HEK293 (cell line): ENCODE measurements around the gene CAT.
"Not testable (repeated sequence)": the region's sequence is repeated elsewhere in the genome, so short reads cannot be mapped to it uniquely, and the experiment has no call there.

Experiments used
- CTCF ChIA-PET: fragments of 350-600 bp; formaldehyde crosslinking; extraction: SDS; loops from one replicate; lab custom pipeline; 2021; ENCODE audit warnings: antibody characterized with exemption; lab: Yijun Ruan, JAX
- POLR2A ChIA-PET: fragments of 300-600 bp; formaldehyde crosslinking; extraction: SDS; loops from one replicate; lab custom pipeline; 2020; ENCODE audit warnings: antibody characterized with exemption, inconsistent platforms; lab: Yijun Ruan, JAX
- H3K27ac ChIP-seq: fragments of 200-500 bp; sonication (Bioruptor generic); 2 replicates; pipeline ENCODE4 v1.5.1; 2014; ENCODE audit warnings: low read depth, low read length, control low read depth, inconsistent platforms; ENCODE audit errors: extremely low read depth
- H3K36me3 ChIP-seq, 2 experiments: fragments of 200-500 bp in 1 of 2; sonication (Bioruptor generic) in 1 of 2; 1 replicate in 1 of 2; 2 replicates in 1 of 2; pipeline ENCODE4 v1.5.1; 2014 to 2017; ENCODE audit warnings: inconsistent platforms in 2 of 2, low read length in 2 of 2; ENCODE audit not compliant: control insufficient read depth in 2 of 2, insufficient read depth in 1 of 2
- H3K4me1 ChIP-seq: fragments of 200-500 bp; sonication (Bioruptor generic); 2 replicates; pipeline ENCODE4 v1.5.1; 2014; ENCODE audit warnings: mild to moderate bottlenecking, low read length, inconsistent platforms; ENCODE audit not compliant: control insufficient read depth, insufficient read depth
- H3K4me3 ChIP-seq: 2 replicates; pipeline ENCODE4 v1.5.1; 2011; ENCODE audit warnings: low read depth, mild to moderate bottlenecking, control low read depth, low read length, moderate library complexity
- H3K9me3 ChIP-seq: fragments of 200-500 bp; sonication (Bioruptor generic); 2 replicates; pipeline ENCODE4 v1.5.1; 2014; ENCODE audit warnings: low read depth, low read length, inconsistent platforms; ENCODE audit not compliant: control insufficient read depth, insufficient read depth
- BCL11B ChIP-seq: fragments of 450-650 bp; formaldehyde crosslinking; IDR thresholded peaks from 2 replicates; pipeline ENCODE4 v1.5.1; 2016; ENCODE audit warnings: low read depth, missing biosample characterization, missing genetic modification characterization
- GLIS2 ChIP-seq: fragments of 450-650 bp; formaldehyde crosslinking; IDR thresholded peaks from 2 replicates; pipeline ENCODE4 v1.5.1; 2016; ENCODE audit warnings: missing biosample characterization, missing genetic modification characterization
- KLF16 ChIP-seq: fragments of 450-650 bp; formaldehyde crosslinking; IDR thresholded peaks from 2 replicates; pipeline ENCODE4 v1.5.1; 2017; ENCODE audit warnings: missing biosample characterization, missing genetic modification characterization
- MEIS1 ChIP-seq: sonication (generic); formaldehyde crosslinking; IDR thresholded peaks from 2 replicates; pipeline ENCODE4 v1.8.1; 2022; ENCODE audit warnings: missing genetic modification reagents, mild to moderate bottlenecking, borderline replicate concordance
- MYNN ChIP-seq: fragments of 450-650 bp; formaldehyde crosslinking; IDR thresholded peaks from 2 replicates; pipeline ENCODE4 v1.5.1; 2016; ENCODE audit warnings: missing biosample characterization, missing genetic modification characterization, borderline replicate concordance
- SCRT1 ChIP-seq: fragments of 450-650 bp; formaldehyde crosslinking; IDR thresholded peaks from 2 replicates; pipeline ENCODE4 v1.5.1; 2016; ENCODE audit warnings: missing biosample characterization, missing genetic modification characterization, borderline replicate concordance
- YY1 ChIP-seq: fragments of 450-650 bp; formaldehyde crosslinking; IDR thresholded peaks from 2 replicates; pipeline ENCODE4 v1.5.1; 2018; ENCODE audit warnings: missing biosample characterization, missing genetic modification characterization
- ZBTB17 ChIP-seq: fragments of 450-650 bp; formaldehyde crosslinking; IDR thresholded peaks from 2 replicates; pipeline ENCODE4 v1.5.1; 2016; ENCODE audit warnings: missing biosample characterization, missing genetic modification characterization
- ZFP3 ChIP-seq: fragments of 450-650 bp; formaldehyde crosslinking; IDR thresholded peaks from 2 replicates; pipeline ENCODE4 v1.5.1; 2016; ENCODE audit warnings: low read depth, missing biosample characterization, missing genetic modification characterization
- ZNF292 ChIP-seq: fragments of 450-650 bp; formaldehyde crosslinking; IDR thresholded peaks from 2 replicates; pipeline ENCODE4 v1.5.1; 2016; ENCODE audit warnings: low read depth, missing biosample characterization, missing genetic modification characterization, borderline replicate concordance
- ZNF394 ChIP-seq: fragments of 450-650 bp; formaldehyde crosslinking; IDR thresholded peaks from 2 replicates; pipeline ENCODE4 v1.5.1; 2016; ENCODE audit warnings: missing biosample characterization, missing genetic modification characterization, mild to moderate bottlenecking, moderate library complexity, borderline replicate concordance
- ZNF423 ChIP-seq: fragments of 450-650 bp; formaldehyde crosslinking; IDR thresholded peaks from 2 replicates; pipeline ENCODE4 v1.5.1; 2016; ENCODE audit warnings: missing biosample characterization, missing genetic modification characterization
- ZNF514 ChIP-seq: fragments of 450-650 bp; formaldehyde crosslinking; IDR thresholded peaks from 2 replicates; pipeline ENCODE4 v1.5.1; 2016; ENCODE audit warnings: missing biosample characterization, missing genetic modification characterization
- ZNF530 ChIP-seq: fragments of 450-650 bp; formaldehyde crosslinking; IDR thresholded peaks from 2 replicates; pipeline ENCODE4 v1.5.1; 2016; ENCODE audit warnings: low read depth, missing biosample characterization, missing genetic modification characterization
- ZNF626 ChIP-seq: fragments of 450-650 bp; sonication (Bioruptor Pico); formaldehyde crosslinking; IDR thresholded peaks from 2 replicates; pipeline ENCODE4 v1.5.1; 2018; ENCODE audit warnings: missing biosample characterization, missing genetic modification characterization, inconsistent platforms
- ZNF664 ChIP-seq: fragments of 450-650 bp; formaldehyde crosslinking; IDR thresholded peaks from 2 replicates; pipeline ENCODE4 v1.5.1; 2016; ENCODE audit warnings: missing biosample characterization, missing genetic modification characterization
- ZXDB ChIP-seq: fragments of 450-650 bp; formaldehyde crosslinking; IDR thresholded peaks from 2 replicates; pipeline ENCODE4 v1.5.1; 2016; ENCODE audit warnings: missing biosample characterization, missing genetic modification characterization
- TF ChIP-seq, protein P1 (sequence below): fragments of 450-650 bp; formaldehyde crosslinking; IDR thresholded peaks from 2 replicates; pipeline ENCODE4 v1.5.1; 2016; ENCODE audit warnings: missing biosample characterization, missing genetic modification characterization
- TF ChIP-seq, protein P2 (sequence below): fragments of 450-650 bp; formaldehyde crosslinking; IDR thresholded peaks from 2 replicates; pipeline ENCODE4 v1.5.1; 2016; ENCODE audit warnings: missing biosample characterization, missing genetic modification characterization, low read depth
- TF ChIP-seq, protein P3 (sequence below): fragments of 450-650 bp; formaldehyde crosslinking; IDR thresholded peaks from 2 replicates; pipeline ENCODE4 v1.5.1; 2017; ENCODE audit warnings: missing biosample characterization, mild to moderate bottlenecking, missing genetic modification characterization, moderate library complexity

Gene CAT

DNA sequence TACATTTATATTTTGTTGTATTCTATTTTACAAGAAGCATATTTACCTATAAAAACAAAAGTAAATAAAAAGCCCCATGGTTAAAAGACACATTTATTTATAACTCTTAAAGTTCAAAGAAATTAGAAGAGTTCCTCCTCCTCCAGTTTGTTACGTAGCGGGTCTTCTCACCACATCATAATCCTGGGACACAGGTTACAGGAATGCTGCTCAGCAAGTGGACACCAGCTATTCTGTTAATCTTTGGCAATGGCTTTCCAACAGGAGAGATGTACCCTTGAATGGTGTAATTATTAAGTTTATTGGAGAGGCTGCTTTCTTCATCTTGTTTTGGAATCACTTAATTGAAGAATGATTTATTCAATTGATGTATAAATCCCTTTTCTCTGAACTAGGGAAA, 19.6 kb upstream of the CAT start:
- H3K27ac ChIP-seq = no peak overlapping the region
- no peak overlapping the region for H3K4me3 ChIP-seq
- H3K4me1 ChIP-seq = peaks cover 2% of the 10 kb centered on the region; the same call in 1 of the 2 replicates
- no peaks in the 10 kb centered on the region for H3K9me3 ChIP-seq
- no peaks in the 10 kb centered on the region for H3K36me3 ChIP-seq
- CTCF ChIA-PET = interaction anchor here (0.6 kb wide), 1 partner anchor 510 kb away, joined by 3 read pairs; no protein-coding TSS in a partner anchor
- no peak for TF ChIP-seq GLIS2
- POLR2A ChIA-PET = no interaction called here

- TF ChIP-seq, protein P1, sequence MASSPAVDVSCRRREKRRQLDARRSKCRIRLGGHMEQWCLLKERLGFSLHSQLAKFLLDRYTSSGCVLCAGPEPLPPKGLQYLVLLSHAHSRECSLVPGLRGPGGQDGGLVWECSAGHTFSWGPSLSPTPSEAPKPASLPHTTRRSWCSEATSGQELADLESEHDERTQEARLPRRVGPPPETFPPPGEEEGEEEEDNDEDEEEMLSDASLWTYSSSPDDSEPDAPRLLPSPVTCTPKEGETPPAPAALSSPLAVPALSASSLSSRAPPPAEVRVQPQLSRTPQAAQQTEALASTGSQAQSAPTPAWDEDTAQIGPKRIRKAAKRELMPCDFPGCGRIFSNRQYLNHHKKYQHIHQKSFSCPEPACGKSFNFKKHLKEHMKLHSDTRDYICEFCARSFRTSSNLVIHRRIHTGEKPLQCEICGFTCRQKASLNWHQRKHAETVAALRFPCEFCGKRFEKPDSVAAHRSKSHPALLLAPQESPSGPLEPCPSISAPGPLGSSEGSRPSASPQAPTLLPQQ (tag by site-specific recombination) = no peak
- no peak for TF ChIP-seq ZNF664 (tag by site-specific recombination)
- Histone ChIP-seq H3K4me3 (no peak overlapping the region), H3K36me3 (no peaks in the 10 kb centered on the region), H3K4me1 (no peaks in the 10 kb centered on the region; the same call in 1 of the 2 replicates), H3K27ac (no peak overlapping the region), H3K9me3 (no peaks in the 10 kb centered on the region)
- CTCF ChIA-PET = no interaction called here
- POLR2A ChIA-PET = no interaction called here
These were observed 15.4 kb upstream of the CAT start for GRCh38 chr11:34423300-34423699.

DNA sequence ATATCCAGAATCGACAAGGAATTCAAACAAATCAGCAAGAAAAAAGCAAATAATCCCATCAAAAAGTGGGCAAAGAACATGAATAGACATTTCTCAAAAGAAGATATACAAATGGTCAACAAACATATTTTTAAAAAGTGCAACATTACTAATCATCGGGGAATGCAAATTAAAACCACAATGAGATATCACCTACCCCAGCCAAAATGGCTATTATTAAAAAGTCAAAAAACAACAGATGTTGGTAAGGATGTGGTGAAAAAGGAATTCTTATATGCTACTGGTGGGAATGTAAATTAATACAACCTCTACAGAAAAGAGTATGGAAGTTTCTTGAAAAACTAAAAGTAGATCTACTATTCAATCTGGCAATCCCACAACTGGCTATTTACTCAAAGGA, 13.9 kb upstream of the CAT start:
- POLR2A ChIA-PET, H3K9me3 ChIP-seq, CTCF ChIA-PET: not testable (repeated sequence)

GRCh38 chr11:34425360-34425759, 13.4 kb upstream of the CAT start:
- H3K4me3 ChIP-seq = no peak overlapping the region
- ChIA-PET CTCF (no interaction called here), POLR2A (no interaction called here)
- no peaks in the 10 kb centered on the region for H3K36me3 ChIP-seq
- H3K4me1 ChIP-seq = no peaks in the 10 kb centered on the region; the same call in 1 of the 2 replicates
- H3K9me3 ChIP-seq = no peaks in the 10 kb centered on the region
- TF ChIP-seq YY1 (tag by site-specific recombination) (no peak), ZNF626 (no peak), ZNF530 (tag by site-specific recombination) (no peak), ZNF423 (tag by site-specific recombination) (no peak), SCRT1 (tag by site-specific recombination) (no peak), MEIS1 (no peak), ZNF292 (tag by site-specific recombination) (no peak), KLF16 (tag by site-specific recombination) (no peak), ZNF394 (tag by site-specific recombination) (no peak), ZFP3 (tag by site-specific recombination) (no peak), ZXDB (no peak), BCL11B (tag by site-specific recombination) (no peak), ZNF514 (tag by site-specific recombination) (no peak), MYNN (tag by site-specific recombination) (no peak), ZBTB17 (tag by site-specific recombination) (no peak)
- TF ChIP-seq, protein P2, sequence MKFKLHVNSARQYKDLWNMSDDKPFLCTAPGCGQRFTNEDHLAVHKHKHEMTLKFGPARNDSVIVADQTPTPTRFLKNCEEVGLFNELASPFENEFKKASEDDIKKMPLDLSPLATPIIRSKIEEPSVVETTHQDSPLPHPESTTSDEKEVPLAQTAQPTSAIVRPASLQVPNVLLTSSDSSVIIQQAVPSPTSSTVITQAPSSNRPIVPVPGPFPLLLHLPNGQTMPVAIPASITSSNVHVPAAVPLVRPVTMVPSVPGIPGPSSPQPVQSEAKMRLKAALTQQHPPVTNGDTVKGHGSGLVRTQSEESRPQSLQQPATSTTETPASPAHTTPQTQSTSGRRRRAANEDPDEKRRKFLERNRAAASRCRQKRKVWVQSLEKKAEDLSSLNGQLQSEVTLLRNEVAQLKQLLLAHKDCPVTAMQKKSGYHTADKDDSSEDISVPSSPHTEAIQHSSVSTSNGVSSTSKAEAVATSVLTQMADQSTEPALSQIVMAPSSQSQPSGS (tag by site-specific recombination) = no peak
- TF ChIP-seq, protein P3, sequence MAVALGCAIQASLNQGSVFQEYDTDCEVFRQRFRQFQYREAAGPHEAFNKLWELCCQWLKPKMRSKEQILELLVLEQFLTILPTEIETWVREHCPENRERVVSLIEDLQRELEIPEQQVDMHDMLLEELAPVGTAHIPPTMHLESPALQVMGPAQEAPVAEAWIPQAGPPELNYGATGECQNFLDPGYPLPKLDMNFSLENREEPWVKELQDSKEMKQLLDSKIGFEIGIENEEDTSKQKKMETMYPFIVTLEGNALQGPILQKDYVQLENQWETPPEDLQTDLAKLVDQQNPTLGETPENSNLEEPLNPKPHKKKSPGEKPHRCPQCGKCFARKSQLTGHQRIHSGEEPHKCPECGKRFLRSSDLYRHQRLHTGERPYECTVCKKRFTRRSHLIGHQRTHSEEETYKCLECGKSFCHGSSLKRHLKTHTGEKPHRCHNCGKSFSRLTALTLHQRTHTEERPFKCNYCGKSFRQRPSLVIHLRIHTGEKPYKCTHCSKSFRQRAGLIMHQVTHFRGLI (tag by site-specific recombination) = no peak
- no peak overlapping the region for H3K27ac ChIP-seq

More for the DNA sequence above, 13.9 kb upstream of the CAT start:
- not testable (repeated sequence) for H3K4me1 ChIP-seq, H3K27ac ChIP-seq, H3K4me3 ChIP-seq, H3K36me3 ChIP-seq
